BLaER1 treated with 17β-estradiol and CSF1 and Interleukin-3, amounts not matched to agents 10 nM and 100 nM (cell line): ENCODE results near the gene KCNC3.
"Not testable (repeated sequence)": the region's sequence is repeated elsewhere in the genome, so short reads cannot be mapped to it uniquely, and the experiment has no call there.

Experiments
- H3K27ac ChIP-seq, 11 experiments: shearing (Covaris generic); formaldehyde crosslinking; 2 replicates each; pipeline ENCODE4 v1.8.1; 2022
- H3K27me3 ChIP-seq, 11 experiments: shearing (Covaris generic); formaldehyde crosslinking; 2 replicates each; pipeline ENCODE4 v1.8.1; 2022
- H3K36me3 ChIP-seq, 11 experiments: shearing (Covaris generic); formaldehyde crosslinking; 2 replicates each; pipeline ENCODE4 v1.8.1; 2022
- H3K4me1 ChIP-seq, 10 experiments: shearing (Covaris generic); formaldehyde crosslinking; 2 replicates each; pipeline ENCODE4 v1.8.1; 2022
- H3K4me2 ChIP-seq, 11 experiments: shearing (Covaris generic); formaldehyde crosslinking; 2 replicates each; pipeline ENCODE4 v1.8.1; 2022
- H3K4me3 ChIP-seq, 10 experiments: shearing (Covaris generic); formaldehyde crosslinking; 2 replicates each; pipeline ENCODE4 v1.8.1; 2022
- H3K9ac ChIP-seq, 11 experiments: shearing (Covaris generic); formaldehyde crosslinking; 2 replicates each; pipeline ENCODE4 v1.8.1; 2022
- H3K9me3 ChIP-seq, 11 experiments: shearing (Covaris generic); formaldehyde crosslinking; replicated peaks in 1 of 11; 2 replicates each; pipeline ENCODE4 v1.8.1; 2022
- H4K20me1 ChIP-seq, 11 experiments: shearing (Covaris generic); formaldehyde crosslinking; 2 replicates each; pipeline ENCODE4 v1.8.1; 2022
- Cebpa-rat ChIP-seq, 11 experiments: shearing (Covaris generic); IDR thresholded peaks; 2 replicates each; pipeline ENCODE4 v1.8.1; 2022

KCNC3 gene

DNA sequence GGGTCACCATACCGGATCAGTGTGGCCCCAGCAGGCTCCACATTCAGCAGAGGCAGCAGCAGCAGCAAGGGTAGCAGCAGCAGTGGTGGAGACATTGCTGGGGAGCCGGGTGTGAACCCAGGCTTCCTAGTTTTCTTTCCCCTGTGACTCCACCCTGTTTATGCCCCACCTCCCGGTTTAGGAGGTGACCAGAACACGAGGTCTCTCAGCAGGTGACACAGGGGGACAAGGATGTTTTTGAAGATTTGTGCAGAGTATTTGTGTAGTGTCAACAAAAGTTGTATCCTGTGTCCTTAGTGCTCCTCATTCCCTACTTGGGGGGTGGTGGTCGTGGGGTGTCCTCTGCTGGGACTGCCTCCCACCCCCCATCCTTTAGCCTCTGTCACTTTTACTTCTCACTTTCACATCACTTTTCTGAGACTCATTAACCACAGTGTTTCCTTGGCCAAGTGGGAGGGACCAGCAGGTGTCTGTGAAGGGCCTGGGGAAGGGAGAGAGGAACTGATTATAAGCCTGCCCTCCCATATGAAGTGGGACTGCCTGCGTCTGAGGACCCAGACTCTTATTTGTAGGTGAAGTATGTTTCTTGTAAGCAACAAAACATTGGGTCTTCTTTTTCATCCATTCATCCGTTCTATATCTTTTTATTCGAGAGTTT is 15.6 kb upstream of the KCNC3 start:
- Histone ChIP-seq H4K20me1 (no peaks in the 10 kb centered on the region), H3K27ac (peak overlapping the region in 4 of 11 experiments; percentile 3 to 66 (median 29); a peak in 7 of 22 replicates), H3K36me3 (peaks cover 0 to 7% (median 0%) of the 10 kb centered on the region in 11 experiments; a peak in 1 of 22 replicates), H3K4me1 (peaks cover 33 to 75% (median 56%) of the 10 kb centered on the region in 10 experiments), H3K9me3 (peaks cover 21 to 56% (median 48%) of the 10 kb centered on the region in 11 experiments; a peak in 21 of 22 replicates), H3K4me2 (peak overlapping the region; percentile 9 to 85 (median 57); a peak in 19 of 22 replicates), H3K4me3 (peak overlapping the region in 2 of 10 experiments; percentile 3 to 27; a peak in 2 of 20 replicates), H3K9ac (peak overlapping the region in 2 of 11 experiments; percentile 8 to 48; a peak in 2 of 22 replicates), H3K27me3 (no peaks in the 10 kb centered on the region)
- no peak for TF ChIP-seq Cebpa-rat (IDR thresholded peaks at IDR 0.05)

DNA sequence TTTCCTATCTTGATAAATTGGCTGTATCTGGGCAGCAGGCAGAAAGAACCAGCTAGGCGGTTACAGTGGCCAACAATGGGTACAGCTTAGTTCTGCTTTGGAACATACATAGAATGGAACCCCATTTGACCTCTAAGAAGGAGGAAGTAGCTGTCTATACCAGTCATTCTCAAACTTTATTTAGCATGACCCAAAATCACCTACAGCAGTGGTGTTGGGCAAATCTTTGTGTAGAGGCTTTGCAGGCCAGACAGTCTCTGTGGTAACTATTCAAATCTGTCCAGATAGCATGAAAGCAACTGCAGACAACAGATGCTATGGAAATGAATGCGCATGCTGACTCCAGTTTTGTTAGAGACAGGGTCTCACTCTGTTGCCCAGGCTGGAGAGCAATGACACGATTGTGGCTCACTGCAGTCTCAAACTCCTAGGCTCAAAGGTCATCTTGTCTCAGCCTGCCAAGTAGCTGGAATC is 12.0 kb upstream of the KCNC3 start:
- Histone ChIP-seq H3K4me2 (peak overlapping the region in 5 of 11 experiments; percentile 6 to 67 (median 47); a peak in 8 of 22 replicates), H3K27ac (peak overlapping the region in 2 of 11 experiments; percentile 38 to 44; a peak in 4 of 22 replicates), H3K4me3 (no peak overlapping the region), H3K9me3 (peaks cover 22 to 59% (median 51%) of the 10 kb centered on the region in 11 experiments; a peak in 21 of 22 replicates), H3K36me3 (peaks cover 0 to 7% (median 0%) of the 10 kb centered on the region in 11 experiments; a peak in 1 of 22 replicates), H3K27me3 (no peaks in the 10 kb centered on the region; a peak in 1 of 22 replicates), H3K9ac (no peak overlapping the region), H3K4me1 (peaks cover 6 to 49% (median 20%) of the 10 kb centered on the region in 10 experiments; a peak in 18 of 20 replicates), H4K20me1 (no peaks in the 10 kb centered on the region)
- TF ChIP-seq Cebpa-rat (IDR thresholded peaks at IDR 0.05) = no peak

GRCh38 chr19:50340331-50340730 is 11.2 kb upstream of the KCNC3 start:
- TF ChIP-seq Cebpa-rat (IDR thresholded peaks at IDR 0.05) = no peak
- H3K36me3 ChIP-seq = peaks cover 0 to 7% (median 0%) of the 10 kb centered on the region in 11 experiments; a peak in 1 of 22 replicates
- no peaks in the 10 kb centered on the region; a peak in 1 of 22 replicates for H3K27me3 ChIP-seq
- H3K4me3 ChIP-seq = no peak overlapping the region; a peak in 1 of 20 replicates
- H3K9ac ChIP-seq = no peak overlapping the region
- H3K4me1 ChIP-seq = peaks cover 6 to 46% (median 15%) of the 10 kb centered on the region in 10 experiments; a peak in 18 of 20 replicates
- H3K27ac ChIP-seq = 0 out of 22 replicates have a peak overlapping the region, but pooled peaks of 1 of the 11 experiments have one; percentile 20
- H4K20me1 ChIP-seq = no peaks in the 10 kb centered on the region
- H3K4me2 ChIP-seq = peak overlapping the region in 2 of 11 experiments; percentile 67; a peak in 4 of 22 replicates
- H3K9me3 ChIP-seq = peaks cover 20 to 51% (median 44%) of the 10 kb centered on the region in 11 experiments; a peak in 21 of 22 replicates

DNA sequence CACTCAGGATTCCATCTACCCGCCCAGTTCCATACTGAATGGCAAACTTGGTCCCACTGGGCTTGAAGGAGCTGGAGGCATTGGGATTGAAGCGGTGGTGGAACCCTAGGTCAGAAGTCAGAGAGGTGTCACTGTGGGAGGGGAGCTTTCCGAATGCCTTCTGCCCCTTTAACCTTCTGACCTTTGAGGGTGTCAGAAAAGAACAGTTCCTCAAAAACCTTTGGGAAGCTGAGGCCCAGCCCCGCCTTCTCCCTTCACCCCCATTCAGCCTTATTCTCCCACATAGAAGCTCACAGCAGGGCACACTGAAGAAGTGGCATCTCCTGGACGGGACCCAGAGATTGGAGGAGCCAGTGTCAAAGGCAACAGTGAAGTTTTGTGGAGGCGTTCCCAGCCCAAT is 7.9 kb upstream of the KCNC3 start:
- H4K20me1 ChIP-seq, H3K9ac ChIP-seq, H3K36me3 ChIP-seq, H3K4me3 ChIP-seq, H3K27ac ChIP-seq: not testable (repeated sequence)
- Histone ChIP-seq H3K27me3 (peaks cover 0 to 23% (median 22%) of the 10 kb centered on the region in 11 experiments; a peak in 18 of 22 replicates), H3K4me1 (peaks cover 3 to 37% (median 12%) of the 10 kb centered on the region in 10 experiments; a peak in 17 of 20 replicates), H3K4me2 (peak overlapping the region in 2 of 11 experiments; percentile 8 to 38; a peak in 2 of 22 replicates), H3K9me3 (peaks cover 11 to 41% (median 29%) of the 10 kb centered on the region in 11 experiments; a peak in 21 of 22 replicates)

DNA sequence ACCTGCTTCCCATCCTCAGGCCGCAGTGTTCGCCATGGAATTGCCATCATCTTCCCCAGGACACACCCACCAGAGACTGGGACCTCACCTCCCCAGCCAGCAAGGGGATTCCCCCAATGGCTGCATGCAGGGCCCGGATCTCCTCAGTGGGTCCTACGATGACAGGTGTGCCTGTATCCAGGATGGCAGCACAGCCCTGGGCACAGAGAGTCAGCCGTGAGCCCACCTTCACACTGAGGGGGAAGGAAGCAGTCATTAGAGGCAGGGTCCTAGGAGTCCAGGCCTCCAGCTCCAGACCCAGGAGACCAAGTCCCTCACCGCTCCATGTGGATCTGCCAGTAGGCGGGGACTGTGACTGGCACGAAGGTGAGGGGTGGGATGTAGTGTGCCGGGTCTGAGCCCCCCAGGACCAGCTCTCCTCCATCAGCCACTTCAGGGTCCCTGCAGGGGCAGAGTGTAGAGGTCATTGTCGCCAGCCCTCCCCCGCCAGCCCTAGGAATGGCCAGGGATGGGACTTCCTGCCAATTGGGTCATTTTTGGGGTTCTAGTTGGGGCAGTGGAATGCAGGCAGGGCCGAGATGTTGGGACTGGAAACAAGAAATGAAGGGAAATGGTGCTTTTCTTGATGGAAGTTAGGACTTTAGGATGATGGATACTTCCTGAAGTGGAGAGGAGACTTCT is 5.7 kb upstream of the KCNC3 start:
- peaks cover 2 to 21% (median 12%) of the 10 kb centered on the region in 11 experiments; a peak in 20 of 22 replicates for H3K9me3 ChIP-seq
- H3K27me3 ChIP-seq = peaks cover 0 to 30% (median 27%) of the 10 kb centered on the region in 11 experiments; a peak in 18 of 22 replicates
- TF ChIP-seq Cebpa-rat (IDR thresholded peaks at IDR 0.05) = no peak
- H3K4me1 ChIP-seq = peaks cover 17 to 26% (median 22%) of the 10 kb centered on the region in 10 experiments
- no peak overlapping the region for H3K4me3 ChIP-seq
- no peaks in the 10 kb centered on the region for H3K36me3 ChIP-seq
- H3K9ac ChIP-seq = no peak overlapping the region
- H3K4me2 ChIP-seq = no peak overlapping the region
- H3K27ac ChIP-seq = no peak overlapping the region
- H4K20me1 ChIP-seq = no peaks in the 10 kb centered on the region; a peak in 2 of 22 replicates

DNA sequence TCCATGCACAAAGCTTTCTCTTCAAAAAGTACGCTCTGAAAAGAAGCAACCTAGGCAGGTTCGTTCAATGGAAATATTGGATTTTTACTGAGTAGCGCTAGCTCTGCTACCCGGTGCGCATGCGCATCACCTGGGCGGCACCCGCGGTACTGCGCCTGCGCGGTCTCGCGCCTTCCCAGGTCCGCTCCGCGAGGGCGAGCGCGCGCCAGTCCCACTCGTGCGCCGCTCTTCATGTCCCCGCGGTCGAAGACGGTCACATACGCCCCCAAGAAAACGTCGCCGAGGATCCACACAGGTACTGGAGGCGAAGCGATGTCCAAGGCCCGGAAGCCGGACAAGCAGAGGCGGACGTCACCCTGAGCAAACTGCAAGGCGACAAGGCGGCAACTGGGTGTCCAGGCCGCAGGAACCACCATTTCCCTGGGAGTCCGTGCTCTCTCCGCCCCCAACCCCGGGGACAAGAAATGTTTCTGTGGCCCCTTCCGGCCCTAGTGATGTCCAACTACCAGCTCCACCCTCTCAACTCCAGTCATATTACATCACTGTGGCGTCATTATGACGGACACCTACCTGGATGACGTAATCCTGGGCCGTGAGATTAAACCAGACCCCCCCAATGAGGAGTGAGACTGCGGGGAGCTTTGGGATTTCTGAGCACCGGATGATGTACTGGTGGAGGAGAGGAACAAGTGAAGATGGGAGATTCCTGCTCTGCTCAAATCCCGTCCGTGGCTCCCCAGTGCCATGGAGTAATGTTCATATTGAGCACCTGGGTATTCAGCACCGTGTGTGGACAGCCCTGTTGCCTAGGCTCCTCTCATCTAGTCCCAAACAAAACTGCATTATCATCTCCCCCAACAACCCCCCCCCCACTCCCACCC is 4.8 kb upstream of the KCNC3 start:
- Histone ChIP-seq H3K4me1 (peaks cover 17 to 26% (median 22%) of the 10 kb centered on the region in 10 experiments), H4K20me1 (no peaks in the 10 kb centered on the region; a peak in 2 of 22 replicates), H3K4me3 (no peak overlapping the region), H3K27ac (no peak overlapping the region), H3K4me2 (no peak overlapping the region), H3K9ac (no peak overlapping the region), H3K36me3 (no peaks in the 10 kb centered on the region), H3K9me3 (peaks cover 0 to 23% (median 11%) of the 10 kb centered on the region in 11 experiments; a peak in 14 of 22 replicates), H3K27me3 (peaks cover 0 to 33% (median 27%) of the 10 kb centered on the region in 11 experiments; a peak in 18 of 22 replicates)
- TF ChIP-seq Cebpa-rat (IDR thresholded peaks at IDR 0.05) = 0 out of 22 replicates have a peak, but pooled peaks of 1 of the 11 experiments have one; percentile 30

DNA sequence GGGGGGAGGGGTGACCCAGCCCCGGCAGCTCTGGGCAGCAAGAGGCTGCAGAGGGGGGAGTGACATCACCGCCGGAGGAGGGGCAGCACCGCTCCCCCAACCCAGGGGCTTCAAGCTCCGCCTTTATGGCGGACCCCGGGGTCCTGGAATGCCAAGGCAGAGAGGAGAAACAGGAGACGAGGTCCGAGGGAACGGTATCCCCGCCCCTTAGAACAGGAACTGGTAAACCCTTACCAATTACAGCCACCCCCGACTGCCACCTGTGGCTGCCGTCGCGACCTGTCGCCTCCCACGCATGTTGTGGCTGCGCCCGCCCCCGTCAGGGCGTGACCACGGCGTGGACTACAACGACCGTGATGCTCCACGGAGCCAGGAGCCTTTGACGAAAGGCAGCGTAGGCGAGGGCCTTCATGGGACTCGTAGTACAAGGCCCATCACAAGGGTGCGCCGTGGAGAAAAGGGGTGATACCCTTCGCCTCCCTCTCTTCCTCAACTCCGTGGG is 4.1 kb upstream of the KCNC3 start:
- no peak overlapping the region for H3K9ac ChIP-seq
- no peak for TF ChIP-seq Cebpa-rat (IDR thresholded peaks at IDR 0.05)
- peaks cover 0 to 26% (median 11%) of the 10 kb centered on the region in 11 experiments; a peak in 14 of 22 replicates for H3K9me3 ChIP-seq
- H3K4me1 ChIP-seq = peaks cover 17 to 26% (median 22%) of the 10 kb centered on the region in 10 experiments
- H3K27ac ChIP-seq = no peak overlapping the region
- H3K36me3 ChIP-seq = no peaks in the 10 kb centered on the region
- peak overlapping the region in 2 of 11 experiments; percentile 15 to 20; a peak in 1 of 22 replicates for H3K4me2 ChIP-seq
- no peak overlapping the region for H3K4me3 ChIP-seq
- no peaks in the 10 kb centered on the region; a peak in 2 of 22 replicates for H4K20me1 ChIP-seq
- H3K27me3 ChIP-seq = peaks cover 3 to 37% (median 31%) of the 10 kb centered on the region in 11 experiments; a peak in 20 of 22 replicates
